WTC11 (cell line): ENCODE measurements around the gene CNTNAP2.

Experiments
- CBFB ChIP-seq: sonication (generic); formaldehyde crosslinking; IDR thresholded peaks from 2 replicates; pipeline ENCODE4 v1.8.1; 2022; ENCODE audit warnings: mild to moderate bottlenecking, low read depth, missing genetic modification reagents
- E2F1 ChIP-seq: sonication (generic); formaldehyde crosslinking; IDR thresholded peaks from 2 replicates; pipeline ENCODE4 v1.8.0; 2022; ENCODE audit warnings: mild to moderate bottlenecking, missing genetic modification reagents
- ETV6 ChIP-seq: sonication (generic); formaldehyde crosslinking; IDR thresholded peaks from 2 replicates; pipeline ENCODE4 v1.8.1; 2022; ENCODE audit warnings: mild to moderate bottlenecking, missing genetic modification reagents
- SMAD3 ChIP-seq: sonication (generic); formaldehyde crosslinking; IDR thresholded peaks from 2 replicates; pipeline ENCODE4 v1.8.0; 2022; ENCODE audit warnings: missing genetic modification reagents, mild to moderate bottlenecking, borderline replicate concordance
- STAT6 ChIP-seq: sonication (generic); formaldehyde crosslinking; conservative IDR thresholded peaks from 2 replicates; pipeline ENCODE4 v1.8.1; 2023; ENCODE audit warnings: mild to moderate bottlenecking, low read depth, missing genetic modification reagents, moderate library complexity
- TP53 ChIP-seq: sonication (generic); formaldehyde crosslinking; IDR thresholded peaks from 2 replicates; pipeline ENCODE4 v1.8.1; 2023; ENCODE audit warnings: mild to moderate bottlenecking, missing genetic modification reagents
- TF ChIP-seq, protein P1 (sequence below): fragments of 200-600 bp; IDR thresholded peaks from 2 replicates; pipeline ENCODE4 v1.8.0; 2022; ENCODE audit warnings: antibody characterized with exemption
- TF ChIP-seq, protein P2 (sequence below): sonication (generic); formaldehyde crosslinking; IDR thresholded peaks from 2 replicates; pipeline ENCODE4 v1.8.1; 2022; ENCODE audit warnings: missing genetic modification reagents, borderline replicate concordance
- TF ChIP-seq, protein P3 (sequence below): sonication (generic); formaldehyde crosslinking; IDR thresholded peaks from 2 replicates; pipeline ENCODE4 v1.8.0; 2022; ENCODE audit warnings: mild to moderate bottlenecking, missing genetic modification reagents
- TF ChIP-seq, protein P4 (sequence below): sonication (generic); formaldehyde crosslinking; IDR thresholded peaks from 2 replicates; pipeline ENCODE4 v1.8.1; 2023; ENCODE audit warnings: mild to moderate bottlenecking, missing genetic modification reagents
- TF ChIP-seq, protein P5 (sequence below): sonication (generic); formaldehyde crosslinking; IDR thresholded peaks from 2 replicates; pipeline ENCODE4 v1.8.1; 2023; ENCODE audit warnings: mild to moderate bottlenecking, missing genetic modification reagents
- TF ChIP-seq, protein P6 (sequence below): sonication (generic); formaldehyde crosslinking; IDR thresholded peaks from 2 replicates; pipeline ENCODE4 v1.8.0; 2022; ENCODE audit warnings: mild to moderate bottlenecking, missing genetic modification reagents

- TF ChIP-seq E2F1 (CRISPR knock-in tag) = no peak
- TF ChIP-seq, protein P1, sequence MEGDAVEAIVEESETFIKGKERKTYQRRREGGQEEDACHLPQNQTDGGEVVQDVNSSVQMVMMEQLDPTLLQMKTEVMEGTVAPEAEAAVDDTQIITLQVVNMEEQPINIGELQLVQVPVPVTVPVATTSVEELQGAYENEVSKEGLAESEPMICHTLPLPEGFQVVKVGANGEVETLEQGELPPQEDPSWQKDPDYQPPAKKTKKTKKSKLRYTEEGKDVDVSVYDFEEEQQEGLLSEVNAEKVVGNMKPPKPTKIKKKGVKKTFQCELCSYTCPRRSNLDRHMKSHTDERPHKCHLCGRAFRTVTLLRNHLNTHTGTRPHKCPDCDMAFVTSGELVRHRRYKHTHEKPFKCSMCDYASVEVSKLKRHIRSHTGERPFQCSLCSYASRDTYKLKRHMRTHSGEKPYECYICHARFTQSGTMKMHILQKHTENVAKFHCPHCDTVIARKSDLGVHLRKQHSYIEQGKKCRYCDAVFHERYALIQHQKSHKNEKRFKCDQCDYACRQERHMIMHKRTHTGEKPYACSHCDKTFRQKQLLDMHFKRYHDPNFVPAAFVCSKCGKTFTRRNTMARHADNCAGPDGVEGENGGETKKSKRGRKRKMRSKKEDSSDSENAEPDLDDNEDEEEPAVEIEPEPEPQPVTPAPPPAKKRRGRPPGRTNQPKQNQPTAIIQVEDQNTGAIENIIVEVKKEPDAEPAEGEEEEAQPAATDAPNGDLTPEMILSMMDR = no peak
- no peak for TF ChIP-seq SMAD3 (CRISPR knock-in tag)
- no peak for TF ChIP-seq STAT6 (CRISPR knock-in tag)
- no peak for TF ChIP-seq TP53 (CRISPR knock-in tag)
- TF ChIP-seq, protein P2, sequence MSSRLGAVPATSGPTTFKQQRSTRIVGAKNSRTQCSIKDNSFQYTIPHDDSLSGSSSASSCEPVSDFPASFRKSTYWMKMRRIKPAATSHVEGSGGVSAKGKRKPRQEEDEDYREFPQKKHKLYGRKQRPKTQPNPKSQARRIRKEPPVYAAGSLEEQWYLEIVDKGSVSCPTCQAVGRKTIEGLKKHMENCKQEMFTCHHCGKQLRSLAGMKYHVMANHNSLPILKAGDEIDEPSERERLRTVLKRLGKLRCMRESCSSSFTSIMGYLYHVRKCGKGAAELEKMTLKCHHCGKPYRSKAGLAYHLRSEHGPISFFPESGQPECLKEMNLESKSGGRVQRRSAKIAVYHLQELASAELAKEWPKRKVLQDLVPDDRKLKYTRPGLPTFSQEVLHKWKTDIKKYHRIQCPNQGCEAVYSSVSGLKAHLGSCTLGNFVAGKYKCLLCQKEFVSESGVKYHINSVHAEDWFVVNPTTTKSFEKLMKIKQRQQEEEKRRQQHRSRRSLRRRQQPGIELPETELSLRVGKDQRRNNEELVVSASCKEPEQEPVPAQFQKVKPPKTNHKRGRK = no peak
- TF ChIP-seq, protein P3, sequence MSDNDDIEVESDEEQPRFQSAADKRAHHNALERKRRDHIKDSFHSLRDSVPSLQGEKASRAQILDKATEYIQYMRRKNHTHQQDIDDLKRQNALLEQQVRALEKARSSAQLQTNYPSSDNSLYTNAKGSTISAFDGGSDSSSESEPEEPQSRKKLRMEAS (CRISPR knock-in tag) = no peak
- TF ChIP-seq, protein P4, sequence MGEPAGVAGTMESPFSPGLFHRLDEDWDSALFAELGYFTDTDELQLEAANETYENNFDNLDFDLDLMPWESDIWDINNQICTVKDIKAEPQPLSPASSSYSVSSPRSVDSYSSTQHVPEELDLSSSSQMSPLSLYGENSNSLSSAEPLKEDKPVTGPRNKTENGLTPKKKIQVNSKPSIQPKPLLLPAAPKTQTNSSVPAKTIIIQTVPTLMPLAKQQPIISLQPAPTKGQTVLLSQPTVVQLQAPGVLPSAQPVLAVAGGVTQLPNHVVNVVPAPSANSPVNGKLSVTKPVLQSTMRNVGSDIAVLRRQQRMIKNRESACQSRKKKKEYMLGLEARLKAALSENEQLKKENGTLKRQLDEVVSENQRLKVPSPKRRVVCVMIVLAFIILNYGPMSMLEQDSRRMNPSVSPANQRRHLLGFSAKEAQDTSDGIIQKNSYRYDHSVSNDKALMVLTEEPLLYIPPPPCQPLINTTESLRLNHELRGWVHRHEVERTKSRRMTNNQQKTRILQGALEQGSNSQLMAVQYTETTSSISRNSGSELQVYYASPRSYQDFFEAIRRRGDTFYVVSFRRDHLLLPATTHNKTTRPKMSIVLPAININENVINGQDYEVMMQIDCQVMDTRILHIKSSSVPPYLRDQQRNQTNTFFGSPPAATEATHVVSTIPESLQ (CRISPR knock-in tag) = no peak
- no peak for TF ChIP-seq ETV6 (CRISPR knock-in tag)
- no peak for TF ChIP-seq CBFB
- TF ChIP-seq, protein P5, sequence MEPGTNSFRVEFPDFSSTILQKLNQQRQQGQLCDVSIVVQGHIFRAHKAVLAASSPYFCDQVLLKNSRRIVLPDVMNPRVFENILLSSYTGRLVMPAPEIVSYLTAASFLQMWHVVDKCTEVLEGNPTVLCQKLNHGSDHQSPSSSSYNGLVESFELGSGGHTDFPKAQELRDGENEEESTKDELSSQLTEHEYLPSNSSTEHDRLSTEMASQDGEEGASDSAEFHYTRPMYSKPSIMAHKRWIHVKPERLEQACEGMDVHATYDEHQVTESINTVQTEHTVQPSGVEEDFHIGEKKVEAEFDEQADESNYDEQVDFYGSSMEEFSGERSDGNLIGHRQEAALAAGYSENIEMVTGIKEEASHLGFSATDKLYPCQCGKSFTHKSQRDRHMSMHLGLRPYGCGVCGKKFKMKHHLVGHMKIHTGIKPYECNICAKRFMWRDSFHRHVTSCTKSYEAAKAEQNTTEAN (CRISPR knock-in tag) = no peak
- TF ChIP-seq, protein P6, sequence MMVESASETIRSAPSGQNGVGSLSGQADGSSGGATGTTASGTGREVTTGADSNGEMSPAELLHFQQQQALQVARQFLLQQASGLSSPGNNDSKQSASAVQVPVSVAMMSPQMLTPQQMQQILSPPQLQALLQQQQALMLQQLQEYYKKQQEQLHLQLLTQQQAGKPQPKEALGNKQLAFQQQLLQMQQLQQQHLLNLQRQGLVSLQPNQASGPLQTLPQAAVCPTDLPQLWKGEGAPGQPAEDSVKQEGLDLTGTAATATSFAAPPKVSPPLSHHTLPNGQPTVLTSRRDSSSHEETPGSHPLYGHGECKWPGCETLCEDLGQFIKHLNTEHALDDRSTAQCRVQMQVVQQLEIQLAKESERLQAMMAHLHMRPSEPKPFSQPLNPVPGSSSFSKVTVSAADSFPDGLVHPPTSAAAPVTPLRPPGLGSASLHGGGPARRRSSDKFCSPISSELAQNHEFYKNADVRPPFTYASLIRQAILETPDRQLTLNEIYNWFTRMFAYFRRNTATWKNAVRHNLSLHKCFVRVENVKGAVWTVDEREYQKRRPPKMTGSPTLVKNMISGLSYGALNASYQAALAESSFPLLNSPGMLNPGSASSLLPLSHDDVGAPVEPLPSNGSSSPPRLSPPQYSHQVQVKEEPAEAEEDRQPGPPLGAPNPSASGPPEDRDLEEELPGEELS (CRISPR knock-in tag) = no peak
Observed at GRCh38 chr7:146119002-146119401, 2.4 kb downstream of the CNTNAP2 start.
